Loucy (cell line): ENCODE data around the gene RAP1GAP2.

Experiments
- CTCF ChIP-seq: fragments of 200-600 bp; sonication (generic); conservative IDR thresholded peaks from 2 replicates; pipeline ENCODE4 v1.5.1; 2014; ENCODE audit warnings: mild to moderate bottlenecking, antibody characterized with exemption, low read length
- EZH2phosphoT487 ChIP-seq: fragments of 200-600 bp; IDR thresholded peaks from 2 replicates; pipeline ENCODE4 v1.6.1; 2018; ENCODE audit warnings: antibody characterized with exemption, mild to moderate bottlenecking, moderate library complexity, borderline replicate concordance

DNA sequence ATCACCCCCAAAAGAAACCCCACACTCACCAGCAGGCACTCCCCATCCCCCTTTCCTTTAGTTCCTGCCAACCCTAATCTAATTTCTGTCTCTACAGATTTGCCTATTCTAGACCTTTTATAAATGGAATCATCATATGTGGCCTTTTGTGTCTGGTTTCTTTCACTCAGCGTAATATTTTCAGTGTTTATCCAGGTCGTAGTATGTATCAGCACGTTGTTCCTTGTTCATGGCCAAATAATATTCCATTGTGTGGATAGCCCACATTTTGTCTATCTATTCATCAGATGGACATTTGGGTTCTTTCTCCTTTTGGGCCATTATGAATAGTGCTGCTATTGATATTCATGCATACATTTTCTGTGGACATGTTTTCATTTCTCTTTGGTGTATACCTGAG lies 193.6 kb downstream of the RAP1GAP2 start:
- no peak for TF ChIP-seq CTCF
- no peak for TF ChIP-seq EZH2phosphoT487
